PC-3 (cell line): ENCODE data around the gene MXI1. TPM values are rescaled to one million over a fixed set of nuclear protein-coding genes. Genes with fewer than 3 reads are reported as not detected.

Source experiments
- ATAC-seq: fragments of 200-7000 bp; cut with Tn5 transposase; 2 replicates; pipeline ENCODE4 v1.9.1; 2020; ENCODE audit warnings: mild to moderate bottlenecking, moderate library complexity
- BruUV-seq: library from RNA; stranded (reverse); fragments of 400-500 nt; replicated peaks from 2 replicates; lab custom pipeline; 2021; lab: Mats Ljungman, UMichigan
- CTCF ChIA-PET: fragments of 300-600 bp; sonication (Branson Sonifier 250); formaldehyde crosslinking; loops from one replicate; lab custom pipeline; 2022; ENCODE audit warnings: antibody characterized with exemption; lab: Charles Lee
- POLR2A ChIA-PET: fragments of 300-600 bp; sonication (Branson Sonifier 250); formaldehyde crosslinking; loops from one replicate; lab custom pipeline; 2022; ENCODE audit warnings: antibody characterized with exemption; ENCODE audit not compliant: unreplicated experiment; lab: Charles Lee
- DNase-seq: peaks from one replicate; pipeline ENCODE4 v3.0.0-alpha.2; 2015
- H2AFZ ChIP-seq: fragments of 300-600 bp; sonication (generic); 2 replicates; pipeline ENCODE4 v1.6.0; 2016; ENCODE audit warnings: antibody characterized with exemption, low read length
- H3F3A ChIP-seq: fragments of 300-600 bp; sonication (generic); one replicate; pipeline ENCODE4 v1.6.0; 2017; ENCODE audit warnings: antibody characterized with exemption, low read length, control low read depth, mild to moderate bottlenecking; ENCODE audit not compliant: unreplicated experiment
- H3K27ac ChIP-seq: fragments of 300-600 bp; sonication (generic); 2 replicates; pipeline ENCODE4 v1.5.1; 2016; ENCODE audit warnings: mild to moderate bottlenecking, low read length
- H3K27me3 ChIP-seq: fragments of 300-600 bp; sonication (generic); 2 replicates; pipeline ENCODE4 v1.6.1; 2016; ENCODE audit warnings: low read length, mixed read lengths
- H3K36me3 ChIP-seq: fragments of 300-600 bp; sonication (generic); 2 replicates; pipeline ENCODE4 v1.6.1; 2016; ENCODE audit warnings: low read depth, mixed run types, low read length, mixed read lengths
- H3K4me1 ChIP-seq: fragments of 300-600 bp; sonication (generic); 2 replicates; pipeline ENCODE4 v1.5.1; 2016; ENCODE audit warnings: low read length; ENCODE audit not compliant: insufficient read depth
- H3K4me2 ChIP-seq: fragments of 300-600 bp; sonication (generic); 2 replicates; pipeline ENCODE4 v1.6.0; 2016; ENCODE audit warnings: low read length
- H3K4me3 ChIP-seq: fragments of 300-600 bp; sonication (generic); 2 replicates; pipeline ENCODE4 v1.5.1; 2016; ENCODE audit warnings: mild to moderate bottlenecking, low read length, mixed read lengths
- H3K79me2 ChIP-seq: fragments of 300-600 bp; sonication (generic); 2 replicates; pipeline ENCODE4 v1.6.1; 2017; ENCODE audit warnings: low read length, mixed read lengths
- H3K9ac ChIP-seq: fragments of 300-600 bp; sonication (generic); 2 replicates; pipeline ENCODE4 v1.6.0; 2016; ENCODE audit warnings: mild to moderate bottlenecking, low read length
- H3K9me2 ChIP-seq: fragments of 300-600 bp; sonication (generic); replicated peaks from 2 replicates; pipeline ENCODE4 v1.6.1; 2016; ENCODE audit warnings: mixed run types, low read length, mixed read lengths
- H3K9me3 ChIP-seq: fragments of 300-600 bp; sonication (generic); 2 replicates; pipeline ENCODE4 v1.6.1; 2016; ENCODE audit warnings: low read length, mixed read lengths
- H4K20me1 ChIP-seq: fragments of 300-600 bp; sonication (generic); 2 replicates; pipeline ENCODE4 v1.6.1; 2016; ENCODE audit warnings: low read length, mixed read lengths
- CTCF ChIP-seq: fragments of 300-600 bp; sonication (generic); conservative IDR thresholded peaks from 2 replicates; pipeline ENCODE4 v1.5.1; 2017; ENCODE audit warnings: antibody characterized with exemption, low read depth, mild to moderate bottlenecking, low read length
- EZH2 ChIP-seq: fragments of 300-600 bp; sonication (generic); IDR thresholded peaks from one replicate; pipeline ENCODE4 v1.6.1; 2017; ENCODE audit warnings: antibody characterized with exemption, mild to moderate bottlenecking, low read length; ENCODE audit not compliant: unreplicated experiment
- EZH2phosphoT487 ChIP-seq: fragments of 300-600 bp; sonication (generic); IDR thresholded peaks from 2 replicates; pipeline ENCODE4 v1.6.1; 2018; ENCODE audit warnings: mild to moderate bottlenecking, antibody characterized with exemption, low read length, borderline replicate concordance
- intact Hi-C: fragments of 100-400 bp; cut with micrococcal nuclease; formaldehyde crosslinking; loops from 2 replicates; pipeline ENCODE4 v1.9.0; 2023
- total RNA-seq: library from RNA; depleted of rRNA; stranded (reverse); fragments of >200 nt; gene quantifications from 2 replicates; pipeline ENCODE4 v1.2.3, GENCODE V29; 2014

MXI1 gene
- total RNA-seq, 1 experiment from 2014 or later: 18.0 TPM

GRCh38 chr10:110223298-110223925 lies 16.0 kb downstream of the MXI1 start:
- H3K27ac ChIP-seq: no peak overlapping the region
- no peaks in the 10 kb centered on the region for H3K36me3 ChIP-seq
- 0 out of 2 replicates have a peak, but pooled peaks cover 4% of the 10 kb centered on the region for H3K4me1 ChIP-seq
- H3K9me2 ChIP-seq: no peaks in the 10 kb centered on the region
- no peak overlapping the region for H2AFZ ChIP-seq
- H3K4me3 ChIP-seq: no peak overlapping the region
- TF ChIP-seq CTCF (no peak), EZH2 (no peak)
- ChIA-PET CTCF (interaction anchor here (0.7 to 1.3 kb wide), 3 partner anchors 82 to 339 kb away, joined by 3 to 7 read pairs (median 6); no protein-coding TSS in a partner anchor), POLR2A (interaction anchor here (0.6 kb wide), 1 partner anchor 10 kb away, joined by 6 read pairs; no protein-coding TSS in a partner anchor)
- intact Hi-C loops: no loop called here
- no TSS peak for BruUV-seq
- H3F3A ChIP-seq: no peaks in the 10 kb centered on the region
- no peaks in the 10 kb centered on the region for H4K20me1 ChIP-seq
- H3K4me2 ChIP-seq: no peak overlapping the region
- ATAC-seq (no peak), DNase-seq (no peak)
- no peak overlapping the region for H3K9ac ChIP-seq
- no peaks in the 10 kb centered on the region for H3K9me3 ChIP-seq
- H3K79me2 ChIP-seq: no peaks in the 10 kb centered on the region
- no peaks in the 10 kb centered on the region for H3K27me3 ChIP-seq

GRCh38 chr10:110224992-110225391 lies 17.6 kb downstream of the MXI1 start:
- DNase-seq (no peak), ATAC-seq (no peak)
- intact Hi-C loops: loop anchor here (1.0 to 5.0 kb wide), 4 partner anchors 14 to 340 kb away; no protein-coding TSS in a partner anchor
- no TSS peak for BruUV-seq
- H3K79me2 ChIP-seq: no peaks in the 10 kb centered on the region
- H4K20me1 ChIP-seq: no peaks in the 10 kb centered on the region
- peak overlapping the region; percentile 69 for H3K4me3 ChIP-seq
- no peaks in the 10 kb centered on the region for H3K9me3 ChIP-seq
- H3K4me1 ChIP-seq: 0 out of 2 replicates have a peak, but pooled peaks cover 4% of the 10 kb centered on the region
- no peak overlapping the region for H3K9ac ChIP-seq
- no peaks in the 10 kb centered on the region for H3K9me2 ChIP-seq
- POLR2A ChIA-PET: no interaction called here
- no peaks in the 10 kb centered on the region for H3K36me3 ChIP-seq
- CTCF ChIA-PET: interaction anchor here (0.7 to 1.3 kb wide), 4 partner anchors 84 to 341 kb away, joined by 3 to 7 read pairs (median 6); no protein-coding TSS in a partner anchor
- peak overlapping the region; percentile 84 for H2AFZ ChIP-seq
- TF ChIP-seq EZH2 (no peak), CTCF (no peak), EZH2phosphoT487 (no peak)
- no peaks in the 10 kb centered on the region for H3F3A ChIP-seq
- no peaks in the 10 kb centered on the region for H3K27me3 ChIP-seq
- H3K27ac ChIP-seq: no peak overlapping the region
- H3K4me2 ChIP-seq: peak overlapping the region; percentile 88

GRCh38 chr10:110225441-110225755 lies 18.0 kb downstream of the MXI1 start:
- Histone ChIP-seq H3K27me3 (no peaks in the 10 kb centered on the region), H3K9me3 (no peaks in the 10 kb centered on the region), H3K4me2 (peak overlapping the region; percentile 88), H3K4me3 (peak overlapping the region; percentile 69), H2AFZ (peak overlapping the region; percentile 84), H4K20me1 (no peaks in the 10 kb centered on the region), H3F3A (no peaks in the 10 kb centered on the region), H3K79me2 (no peaks in the 10 kb centered on the region), H3K9me2 (no peaks in the 10 kb centered on the region), H3K36me3 (no peaks in the 10 kb centered on the region), H3K4me1 (0 out of 2 replicates have a peak, but pooled peaks cover 4% of the 10 kb centered on the region), H3K27ac (no peak overlapping the region), H3K9ac (0 out of 2 replicates have a peak overlapping the region, but pooled peaks have one; percentile 12)
- intact Hi-C loops: loop anchor here (1.0 to 5.0 kb wide), 4 partner anchors 14 to 341 kb away; no protein-coding TSS in a partner anchor
- CTCF ChIA-PET: interaction anchor here (0.8 kb wide), 1 partner anchor 341 kb away, joined by 3 read pairs; no protein-coding TSS in a partner anchor
- no peak for ATAC-seq
- POLR2A ChIA-PET: no interaction called here
- no peak for TF ChIP-seq CTCF
- no peak for TF ChIP-seq EZH2
- no peak for TF ChIP-seq EZH2phosphoT487
- no peak for DNase-seq
- BruUV-seq: no TSS peak
